HG02852 (cell line): Measurements from ENCODE around the gene WASL.
"Not testable (repeated sequence)": the region's sequence is repeated elsewhere in the genome, so short reads cannot be mapped to it uniquely, and the experiment has no call there.

ENCODE experiments used
- ATAC-seq: cut with Tn5 transposase; IDR thresholded peaks from one replicate; pipeline ENCODE4 v1.9.1; 2021; ENCODE audit warnings: mild to moderate bottlenecking, moderate library complexity; ENCODE audit not compliant: unreplicated experiment

WASL gene

DNA sequence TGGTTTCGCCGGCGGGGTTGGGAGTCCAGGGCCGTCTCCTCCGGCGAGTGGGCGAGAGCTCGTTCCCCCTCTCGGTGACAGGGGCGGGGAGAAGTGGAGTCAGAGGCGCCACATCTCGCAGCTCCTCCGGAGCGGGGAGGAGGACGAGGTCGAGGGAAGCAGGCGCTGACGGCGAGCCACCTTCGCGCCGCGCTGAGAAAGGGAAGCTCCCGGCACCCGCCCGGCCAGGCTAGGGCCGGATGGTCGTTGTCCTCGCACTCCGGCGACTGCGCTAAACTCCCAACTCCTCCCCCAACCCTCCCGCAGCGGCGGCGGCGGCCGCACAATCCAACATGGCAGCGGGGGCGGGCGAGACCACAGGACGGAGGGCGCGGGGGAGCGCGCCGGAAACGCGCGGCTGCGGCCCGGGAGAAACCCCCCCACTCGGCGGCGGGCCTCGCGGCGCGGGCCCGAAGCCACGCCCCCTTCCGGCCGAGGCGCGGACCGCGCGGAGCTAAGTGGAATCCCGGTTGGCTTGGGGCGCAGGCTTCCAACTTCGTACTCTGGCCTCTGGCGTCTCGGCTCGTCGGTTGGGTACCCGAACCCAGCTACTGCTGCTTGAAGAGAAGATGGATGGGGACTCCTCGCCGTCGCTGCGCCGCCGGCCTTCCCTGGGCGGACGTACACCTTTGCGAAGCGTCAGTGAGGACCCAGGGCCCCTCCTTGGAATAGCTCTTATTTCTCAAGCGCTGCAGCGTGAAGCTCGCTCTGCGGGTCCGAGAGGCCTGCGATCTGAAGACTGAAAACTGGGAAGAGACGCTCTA lies at the start of gene WASL:
TSS of gene WASL (minus strand) at position 270 of the 803 bp plus-strand sequence. CDS start at position 1, 269 bp downstream.
- ATAC-seq = peak; percentile 73

DNA sequence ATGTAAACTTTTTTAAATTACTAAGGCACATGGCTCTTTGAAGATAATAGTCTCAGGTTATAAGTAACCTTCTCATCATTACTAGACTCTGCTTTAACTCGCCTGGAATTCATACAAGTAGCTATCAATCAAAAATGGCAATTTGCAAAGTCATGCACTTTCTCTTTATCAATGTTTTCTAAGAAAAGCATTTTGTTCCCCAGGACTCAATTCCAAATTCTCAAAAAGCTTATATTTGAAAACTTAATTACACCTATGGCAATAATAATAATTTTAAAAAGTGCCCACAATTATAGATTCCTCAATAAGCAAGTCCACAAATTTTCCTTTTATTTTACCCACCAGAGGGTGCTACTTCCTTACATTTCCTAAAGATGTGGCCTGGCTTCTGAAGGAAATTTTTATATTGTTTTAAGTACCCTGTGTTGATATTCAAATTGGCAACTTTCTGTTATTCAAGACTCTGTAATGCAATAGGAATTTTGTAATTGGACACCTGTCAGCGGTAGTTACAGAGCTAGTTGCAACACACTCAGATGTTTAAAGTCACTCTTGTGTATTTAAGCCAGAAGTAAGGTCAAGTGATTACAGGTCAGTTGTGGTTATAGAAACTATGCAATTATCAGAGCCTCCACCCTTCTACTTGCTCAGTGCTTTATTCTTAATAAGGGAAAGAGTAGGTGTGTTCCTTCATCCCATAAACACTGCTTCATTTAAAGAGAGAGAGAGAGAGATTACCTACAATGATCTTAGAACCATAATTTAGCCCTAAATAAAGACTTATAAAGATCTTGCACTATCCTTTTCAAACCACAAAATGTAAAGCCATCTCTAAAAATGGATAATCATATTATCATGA lies 49.1 kb upstream of the WASL start:
- peak; percentile 65 for ATAC-seq

DNA sequence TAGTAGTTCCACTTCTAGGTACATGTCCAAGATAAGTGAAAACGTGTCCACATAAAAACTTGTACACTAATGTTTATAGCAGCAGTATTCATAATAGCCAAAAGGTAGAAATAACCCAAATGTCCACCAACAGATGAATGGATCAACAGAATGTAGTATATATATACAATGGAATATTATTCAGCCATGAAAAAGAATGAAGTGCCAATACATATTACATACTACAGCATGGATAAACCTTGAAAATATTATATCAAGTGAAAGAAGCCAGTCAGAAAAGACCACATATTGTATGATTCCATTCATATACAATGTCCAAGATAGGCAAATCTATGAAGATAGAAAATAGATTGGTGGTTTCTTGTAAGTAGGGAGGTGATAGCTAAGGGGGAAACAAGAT lies 47.8 kb upstream of the WASL start:
- ATAC-seq = no peak

DNA sequence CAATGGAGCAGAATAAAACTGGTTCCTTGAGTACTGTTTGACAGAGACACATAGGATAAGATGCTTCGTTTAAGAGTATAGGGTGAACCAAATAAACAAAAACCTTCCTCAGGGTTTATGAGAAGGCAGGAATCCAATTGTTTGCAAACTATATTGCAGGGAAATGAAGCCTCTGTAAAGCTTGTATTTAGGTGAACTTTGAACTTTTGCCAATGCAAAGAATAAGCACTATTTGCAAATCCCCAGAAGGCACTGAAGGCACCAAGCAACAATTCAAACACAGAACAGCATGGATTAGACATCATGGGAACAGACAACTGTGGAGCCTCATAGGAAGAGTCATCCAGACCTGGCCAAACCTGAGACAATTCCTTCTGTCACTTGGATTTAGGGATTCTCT lies 47.1 kb upstream of the WASL start:
- no peak for ATAC-seq

DNA sequence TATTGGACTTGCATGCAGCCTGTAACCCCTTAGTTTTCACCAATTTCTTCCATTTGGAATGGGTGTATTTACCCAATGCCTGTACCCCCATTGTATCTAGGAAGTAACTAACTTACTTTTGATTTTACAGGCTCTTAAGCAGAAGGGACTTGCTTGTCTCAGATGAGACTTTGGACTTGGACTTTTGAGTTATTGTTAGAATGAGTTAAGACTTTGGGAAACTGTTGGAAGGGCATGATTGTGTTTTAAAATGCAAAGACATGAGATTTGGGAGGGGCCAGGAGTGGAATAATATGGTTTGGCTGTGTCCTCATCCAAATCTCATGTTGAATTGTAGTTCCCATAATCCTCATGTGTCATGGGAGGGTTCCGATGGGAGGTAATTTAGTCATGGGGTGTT lies 46.3 kb upstream of the WASL start:
- ATAC-seq = not testable (repeated sequence)

DNA sequence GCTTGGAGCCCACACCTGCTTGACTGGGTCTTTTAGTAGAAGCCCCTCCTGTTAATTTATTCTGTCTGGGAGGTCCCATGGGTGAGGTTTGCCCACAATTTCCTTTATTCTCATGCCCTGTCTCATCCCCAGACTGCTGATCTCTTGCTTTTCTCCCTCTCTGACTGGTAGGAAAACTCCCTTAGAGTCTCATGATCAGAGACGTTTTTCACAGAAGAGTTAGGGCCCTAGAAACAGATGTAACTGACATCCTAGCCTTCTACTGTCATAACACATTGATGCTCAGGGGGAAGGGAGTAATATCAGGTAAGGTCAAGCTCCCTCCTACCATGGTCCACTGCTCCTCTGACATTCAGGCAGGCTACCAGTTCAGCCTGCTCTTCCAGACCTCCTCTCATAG lies 43.7 kb upstream of the WASL start:
- peak; percentile 66 for ATAC-seq

DNA sequence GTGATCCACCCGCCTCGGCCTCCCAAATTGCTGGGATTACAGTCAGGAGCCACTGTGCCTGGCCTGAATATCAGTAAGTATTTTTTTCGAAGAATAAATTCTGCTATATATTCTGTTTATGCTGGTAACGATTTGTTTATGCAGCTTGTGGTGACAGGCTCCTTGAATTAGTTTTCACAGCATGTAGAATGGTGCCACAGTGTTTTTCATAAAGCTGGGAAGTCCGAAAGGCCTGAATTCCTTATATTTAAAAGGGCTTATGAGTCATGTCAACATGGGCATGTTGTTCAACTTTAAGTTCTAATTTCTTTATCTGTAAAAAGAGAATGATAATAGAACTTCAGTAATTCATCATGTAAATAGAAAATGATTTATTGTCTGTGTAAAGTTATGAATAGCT lies 42.2 kb upstream of the WASL start:
- ATAC-seq = no peak

DNA sequence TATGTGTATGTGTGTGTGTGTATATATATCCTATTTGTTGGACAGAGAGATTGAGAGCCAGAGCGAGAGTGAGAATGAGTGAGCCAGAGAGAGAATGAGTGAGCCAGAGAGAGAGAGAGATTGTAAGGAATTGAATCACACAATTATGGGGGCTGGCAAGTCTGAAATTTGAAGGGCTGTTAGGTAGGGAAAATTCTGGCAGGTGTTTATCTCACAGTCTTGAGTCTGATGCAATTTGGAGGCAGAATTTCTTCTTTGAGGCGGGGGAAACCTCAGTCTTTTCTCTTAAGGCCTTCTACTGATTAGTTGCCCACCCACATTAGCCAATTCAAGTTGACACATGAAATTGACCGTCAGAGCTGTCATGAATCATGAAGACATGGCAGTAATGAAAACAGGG lies 41.0 kb upstream of the WASL start:
- no peak for ATAC-seq

DNA sequence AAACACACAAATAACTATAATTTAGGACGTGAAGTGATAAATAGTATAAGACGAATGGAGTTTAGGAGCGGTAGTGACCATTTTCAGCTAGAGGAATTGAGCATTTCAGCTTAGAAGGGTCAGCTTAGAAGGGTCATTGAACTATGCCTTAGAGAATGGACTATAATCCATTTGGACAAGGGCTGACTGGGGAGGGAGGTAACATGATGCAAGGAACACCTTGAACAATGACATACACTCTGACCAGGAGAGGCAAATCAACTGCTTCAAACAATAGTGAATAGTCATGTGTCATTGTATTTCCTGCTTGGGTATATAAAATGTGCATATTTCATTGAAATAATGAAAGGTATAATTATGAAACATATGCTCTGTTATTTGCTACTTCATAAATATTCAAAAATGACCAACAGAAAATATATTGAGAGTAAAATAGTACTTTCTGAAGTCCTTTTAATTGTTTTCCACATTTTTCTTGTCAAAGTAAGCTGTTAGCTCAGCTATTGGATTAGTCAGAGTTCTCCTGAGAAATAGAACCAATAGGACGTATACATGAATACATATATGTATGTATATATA lies 40.5 kb upstream of the WASL start:
- ATAC-seq = no peak

DNA sequence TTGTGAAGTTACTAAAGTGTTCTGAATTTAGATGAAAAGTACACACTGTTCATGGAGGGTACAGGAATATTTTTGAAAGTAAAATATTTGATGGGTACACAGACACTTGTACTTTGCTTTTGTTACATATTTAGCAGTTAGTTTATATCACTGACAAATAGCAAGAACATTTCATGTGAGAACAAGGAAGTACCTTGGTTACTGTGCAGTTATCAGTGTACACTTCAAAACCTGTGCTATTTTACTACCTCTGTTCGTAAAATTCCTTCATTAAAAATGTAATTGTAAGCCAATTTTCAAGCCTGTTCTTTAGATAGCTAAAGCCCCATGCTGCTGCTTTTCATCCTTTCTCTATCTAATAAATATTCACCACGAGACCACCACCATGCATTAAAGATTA lies 39.8 kb upstream of the WASL start:
- no peak for ATAC-seq

DNA sequence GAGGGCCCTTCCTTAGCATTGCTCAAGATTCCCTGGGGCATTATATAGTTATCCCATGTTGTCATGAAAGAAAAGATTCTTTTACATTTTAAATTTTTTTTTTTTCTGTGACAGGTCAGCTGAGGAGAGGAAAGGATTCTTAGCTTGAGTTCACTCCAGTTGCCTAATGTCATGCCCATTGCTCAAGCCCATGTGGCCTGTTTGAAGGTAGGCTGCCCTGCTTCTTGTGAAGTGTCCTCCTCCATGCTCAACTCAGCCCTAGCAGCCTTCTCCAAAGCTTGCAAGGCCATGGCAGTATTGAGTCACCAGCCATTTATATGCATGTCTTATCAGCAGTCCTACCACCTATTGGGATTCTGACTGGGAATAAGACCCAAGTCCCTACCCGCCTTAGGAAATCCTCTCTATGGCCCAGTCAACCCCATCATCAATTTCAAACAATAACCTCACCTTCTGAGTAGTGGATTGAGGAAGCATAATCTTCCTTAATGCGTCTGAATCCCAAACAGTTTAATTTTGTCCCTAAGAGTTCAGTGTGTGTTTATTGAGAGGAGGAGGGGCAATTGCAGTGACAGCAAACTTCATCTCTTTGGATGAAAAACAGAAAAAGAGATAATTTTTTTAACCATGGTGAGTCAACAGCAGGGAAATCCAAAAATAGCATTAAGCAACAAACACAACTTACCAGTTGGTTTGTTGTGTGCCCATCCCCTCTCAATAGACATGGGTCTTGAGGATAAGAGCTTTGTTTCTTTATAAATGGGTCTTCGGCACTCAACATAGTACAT lies 38.6 kb upstream of the WASL start:
- no peak for ATAC-seq

DNA sequence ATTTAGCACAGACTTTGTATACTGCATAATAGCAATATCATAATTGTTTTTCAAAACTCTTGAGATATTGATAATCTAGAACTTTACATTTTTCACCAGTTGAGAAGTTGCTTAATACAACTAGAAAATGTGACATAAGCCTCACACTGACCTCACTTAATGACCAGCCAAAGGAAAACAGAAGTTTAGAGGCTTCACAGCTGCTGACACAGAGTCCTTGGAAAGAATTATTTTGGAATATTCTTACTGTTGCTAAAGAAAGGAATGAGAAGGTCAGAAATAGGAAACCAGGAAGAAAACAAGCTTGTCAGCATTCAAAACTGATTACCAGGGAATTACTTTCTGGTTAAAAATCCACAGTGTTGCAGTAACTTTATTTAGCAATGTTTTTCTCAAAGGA lies 35.5 kb upstream of the WASL start:
- ATAC-seq = no peak

DNA sequence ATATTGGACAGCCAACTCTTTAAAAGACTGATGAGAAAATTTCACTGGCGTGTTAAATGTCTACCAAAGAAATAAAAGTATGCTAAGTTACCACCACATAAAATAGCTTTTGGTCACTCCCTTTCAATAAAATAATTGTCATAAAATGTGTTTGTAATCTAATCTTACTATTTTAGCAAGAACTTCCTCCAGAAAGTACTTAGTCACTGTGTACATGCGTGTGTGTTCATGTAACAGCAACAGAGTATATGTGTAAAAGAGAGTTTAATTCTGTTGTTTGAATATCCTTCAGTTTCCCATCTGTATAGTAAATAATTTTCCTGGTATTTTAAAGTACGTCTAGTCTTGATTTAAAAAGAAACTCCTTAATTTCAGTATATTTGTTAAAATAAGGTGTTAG lies 35.0 kb upstream of the WASL start:
- no peak for ATAC-seq

DNA sequence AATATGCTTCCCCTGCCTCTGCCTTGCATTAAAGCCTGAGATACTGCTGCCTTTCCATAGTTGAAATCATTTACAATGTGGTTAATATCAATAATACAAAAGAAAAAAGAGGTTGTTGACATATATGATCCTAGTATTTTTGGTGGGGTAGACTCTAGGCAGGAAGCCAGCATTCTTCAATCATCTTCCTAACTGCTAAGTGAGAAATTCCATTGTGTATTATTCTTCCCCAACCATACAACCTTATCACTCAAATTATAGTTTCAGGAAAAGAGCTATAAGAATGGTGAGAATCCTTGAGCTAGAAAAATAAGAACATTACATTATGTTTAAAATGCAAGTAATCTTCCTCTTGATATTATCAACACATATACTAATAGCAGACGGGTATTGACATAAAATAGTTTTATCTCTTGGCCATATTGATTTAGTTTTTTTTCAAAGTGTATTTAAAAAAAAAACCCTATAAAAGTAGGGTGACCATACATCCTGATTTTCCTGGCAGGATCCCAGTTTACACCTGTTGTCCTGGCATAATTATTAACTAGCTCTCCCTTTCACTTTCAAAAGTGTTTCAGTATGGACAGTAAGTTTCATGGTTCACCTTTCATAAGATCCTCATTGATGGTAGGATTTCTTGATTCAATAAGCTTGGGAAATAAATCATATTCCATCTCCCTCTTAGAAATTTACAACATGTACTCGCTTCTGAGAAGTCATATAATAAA lies 33.4 kb upstream of the WASL start:
- no peak for ATAC-seq

DNA sequence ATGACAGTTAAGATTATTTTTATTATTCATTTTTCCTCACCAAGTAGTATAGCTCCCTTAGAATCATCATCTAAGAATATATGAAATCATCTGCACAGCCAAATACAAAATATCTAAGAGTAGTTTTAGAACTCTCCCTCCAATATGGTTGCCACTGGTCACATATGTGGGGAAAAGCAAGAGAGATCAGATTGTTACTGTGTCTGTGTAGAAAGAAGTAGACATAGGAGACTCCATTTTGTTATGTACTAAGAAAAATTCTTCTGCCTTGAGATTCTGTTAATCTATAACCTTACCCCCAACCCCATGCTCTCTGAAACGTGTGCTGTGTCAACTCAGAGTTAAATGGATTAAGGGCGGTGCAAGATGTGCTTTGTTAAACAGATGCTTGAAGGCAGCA lies 31.7 kb upstream of the WASL start:
- not testable (repeated sequence) for ATAC-seq

DNA sequence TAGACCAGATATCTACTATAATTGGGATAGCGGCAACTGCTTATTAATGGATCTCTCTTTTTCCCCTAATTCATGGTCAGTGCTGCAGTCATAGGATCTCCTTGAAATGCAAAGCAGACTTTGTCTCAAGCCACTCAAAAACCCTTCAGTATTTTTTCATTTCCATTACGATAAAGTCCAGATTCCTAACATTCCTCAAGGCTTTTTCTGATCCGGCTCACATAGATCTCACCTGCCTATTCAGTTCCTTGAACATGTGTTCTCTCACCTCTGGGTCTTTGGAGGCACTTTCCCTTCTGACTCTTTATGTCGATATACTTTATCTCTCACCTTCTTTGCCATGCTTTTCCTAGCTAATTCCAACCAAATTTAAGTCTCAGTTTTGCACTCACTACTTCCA lies 25.7 kb upstream of the WASL start:
- ATAC-seq = no peak

DNA sequence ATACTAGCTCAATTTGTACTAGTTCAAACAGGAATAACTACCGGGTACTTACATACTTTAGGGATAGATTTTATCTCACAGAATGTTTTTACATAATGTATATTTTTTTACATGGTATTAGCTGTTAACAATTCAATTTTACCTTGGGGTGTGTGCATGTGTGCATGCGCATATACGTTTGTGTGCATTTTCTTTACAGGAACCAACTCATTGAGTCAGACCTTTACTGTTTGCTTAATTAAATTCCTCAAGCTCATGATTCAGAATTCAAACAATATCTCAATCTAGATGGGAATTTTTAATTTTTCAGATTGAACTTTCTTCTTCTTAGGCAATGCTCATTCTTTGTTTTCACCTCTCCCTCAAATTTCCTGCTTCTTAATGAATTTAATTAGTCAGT lies 24.7 kb upstream of the WASL start:
- ATAC-seq = no peak

DNA sequence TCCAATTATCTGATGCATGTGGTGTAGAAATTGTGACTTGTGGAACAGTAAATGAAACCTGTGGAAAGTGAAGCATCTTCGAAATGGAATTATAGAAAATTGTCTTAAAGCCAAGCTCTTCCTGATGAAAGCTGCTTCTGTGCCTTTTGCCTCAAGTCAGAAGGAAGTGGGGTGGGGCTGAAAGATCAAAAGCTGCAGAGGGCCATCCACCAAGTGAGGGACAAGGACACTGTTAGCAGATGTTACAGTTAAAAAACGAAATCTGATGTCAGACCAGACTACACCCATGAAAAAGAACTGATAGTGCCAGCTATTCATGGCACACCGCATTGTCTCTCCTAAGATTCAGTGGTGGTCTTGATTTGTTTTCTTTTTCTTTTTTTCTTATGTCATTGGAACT lies 23.8 kb upstream of the WASL start:
- no peak for ATAC-seq

DNA sequence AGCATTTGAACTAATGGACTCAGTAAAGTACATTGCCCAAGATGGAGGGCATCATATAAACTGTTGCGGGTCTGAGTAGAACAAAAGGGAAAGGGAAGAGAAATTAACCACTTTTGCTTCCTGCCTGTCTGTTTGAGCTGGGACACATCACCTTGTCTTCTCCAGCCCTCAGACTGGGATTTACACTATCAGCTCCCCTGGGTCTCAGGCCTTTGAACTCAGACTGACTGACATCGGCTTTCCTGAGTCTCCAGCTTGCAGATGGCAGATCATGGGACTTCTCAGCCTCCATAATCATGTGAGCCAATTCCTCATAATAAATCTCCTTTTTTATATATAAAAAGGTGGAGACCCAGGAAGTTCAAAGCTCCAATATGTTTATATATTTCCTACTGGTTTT lies 23.0 kb upstream of the WASL start:
- ATAC-seq = no peak

DNA sequence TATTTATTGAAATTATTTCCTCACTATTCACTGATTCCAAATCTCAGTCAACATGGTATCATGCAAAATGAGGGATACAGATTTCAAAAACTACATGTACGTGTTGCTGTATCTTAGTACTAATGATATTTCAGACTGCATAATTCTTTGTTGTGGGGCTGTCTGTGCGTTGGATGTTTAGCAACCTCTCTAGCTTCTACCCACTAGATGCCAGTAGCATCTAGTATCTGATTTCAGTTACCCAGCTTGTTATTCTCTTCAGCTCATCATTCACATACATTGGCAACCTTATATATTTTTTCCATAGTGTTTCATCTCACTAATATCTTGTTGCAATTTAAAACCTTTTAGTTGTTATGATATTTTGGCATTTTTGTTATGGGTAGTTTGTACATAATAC lies 22.5 kb upstream of the WASL start:
- ATAC-seq = no peak
